NCI-H526 treated with DMSO at 0.1 percent for 48 hours (cell line): ENCODE measurements around the gene IMPA2.
"Not testable (repeated sequence)": the region's sequence is repeated elsewhere in the genome, so short reads cannot be mapped to it uniquely, and the experiment has no call there.

Source experiments
- DNase-seq: peaks from one replicate; lab custom pipeline; 2025; lab: John Stamatoyannopoulos, UW

IMPA2 gene

DNA sequence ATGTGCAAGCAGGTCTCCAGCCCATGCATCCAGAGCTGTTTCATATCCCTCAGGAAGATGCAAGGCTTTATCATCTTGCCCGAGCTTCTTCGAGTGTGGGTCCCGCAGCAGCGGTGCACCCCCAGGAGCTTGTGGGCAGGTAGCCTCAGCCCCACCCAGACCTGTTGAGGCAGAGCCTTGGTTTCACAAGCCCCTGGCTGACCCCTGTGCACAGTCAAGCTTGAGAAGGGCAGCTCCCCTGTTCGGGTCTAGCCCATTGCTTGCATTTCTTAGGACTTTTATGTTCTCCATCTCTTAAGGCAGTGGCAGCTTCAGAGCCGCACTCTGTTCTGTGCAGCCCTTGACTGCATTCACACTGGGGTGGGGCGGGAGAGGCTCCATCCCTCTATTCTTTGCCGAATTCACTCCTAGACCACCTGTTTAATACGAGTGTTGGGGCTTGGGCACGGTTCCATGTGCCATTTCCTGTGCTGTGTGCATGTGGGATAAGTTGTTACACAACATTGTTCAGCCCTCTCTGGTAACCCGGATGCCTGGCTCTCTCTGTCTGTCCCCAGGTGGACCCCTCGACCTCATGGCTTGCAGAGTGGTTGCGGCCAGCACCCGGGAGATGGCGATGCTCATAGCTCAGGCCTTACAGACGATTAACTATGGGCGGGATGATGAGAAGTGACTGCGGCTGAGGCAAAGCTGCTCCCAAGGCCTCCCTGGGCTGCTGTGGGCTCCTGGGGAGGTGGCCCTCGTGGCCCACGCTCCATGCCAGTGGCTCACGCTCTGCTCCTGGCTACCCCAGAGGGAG is 48.7 kb downstream of the IMPA2 start:
- DNase-seq = no peak

DNA sequence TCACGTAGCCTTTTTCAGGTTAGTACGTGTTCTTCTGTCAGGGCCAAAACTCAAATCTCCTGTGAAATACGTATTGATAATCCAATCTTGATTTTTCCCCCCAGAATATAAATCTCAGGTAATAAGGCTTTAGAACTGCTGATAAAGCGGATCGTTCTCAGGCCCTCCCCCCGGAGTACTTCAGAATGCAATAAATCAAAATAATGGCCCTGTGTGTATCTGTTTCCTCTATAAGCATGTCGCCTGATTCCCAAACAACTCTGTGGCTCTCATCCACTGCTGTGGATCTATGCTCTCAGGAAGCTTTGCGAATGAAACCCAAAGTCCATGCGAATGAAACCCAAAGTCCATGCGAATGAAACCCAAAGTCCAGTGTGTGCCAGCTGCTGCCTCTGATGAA is 49.4 kb downstream of the IMPA2 start:
- no peak for DNase-seq

DNA sequence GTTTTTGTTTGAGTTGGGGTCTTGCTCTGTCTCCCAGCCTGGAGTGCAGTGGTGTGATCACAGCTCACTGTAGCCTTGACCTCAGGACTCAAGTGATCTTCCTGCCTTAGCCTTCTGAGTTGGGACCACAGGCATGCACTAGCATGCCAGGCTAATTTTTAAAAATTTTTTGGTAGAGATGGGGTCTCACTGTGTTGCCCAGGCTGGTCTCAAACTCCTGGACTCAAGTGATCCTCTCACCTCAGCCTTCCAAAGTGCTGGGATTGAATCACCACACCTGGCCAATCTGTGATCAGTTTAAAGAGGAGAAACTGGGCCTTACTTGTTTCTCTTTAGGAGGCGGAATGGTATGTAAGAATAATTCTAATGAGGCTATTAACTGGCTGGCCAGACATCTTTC is 49.9 kb downstream of the IMPA2 start:
- DNase-seq = no peak

DNA sequence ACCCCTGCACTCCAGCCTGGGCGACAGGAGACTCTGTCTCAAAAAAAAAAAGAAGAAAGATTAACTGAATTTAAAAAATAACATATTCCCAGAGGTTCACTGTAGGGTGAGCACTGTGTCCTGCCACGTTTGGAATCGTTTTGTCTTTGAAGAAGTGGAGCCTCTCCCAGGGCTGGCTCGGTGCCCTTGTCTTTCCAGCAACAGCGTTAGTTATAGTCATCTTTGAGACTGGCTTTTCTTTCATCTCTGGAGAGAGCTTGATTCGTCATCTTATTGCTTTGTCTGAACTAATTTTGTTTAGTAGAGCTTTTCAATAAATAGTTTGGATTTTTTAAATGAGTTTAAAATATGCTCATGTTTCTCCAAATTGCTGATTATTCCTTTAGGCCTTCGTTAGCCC is 50.5 kb downstream of the IMPA2 start:
- no peak for DNase-seq

DNA sequence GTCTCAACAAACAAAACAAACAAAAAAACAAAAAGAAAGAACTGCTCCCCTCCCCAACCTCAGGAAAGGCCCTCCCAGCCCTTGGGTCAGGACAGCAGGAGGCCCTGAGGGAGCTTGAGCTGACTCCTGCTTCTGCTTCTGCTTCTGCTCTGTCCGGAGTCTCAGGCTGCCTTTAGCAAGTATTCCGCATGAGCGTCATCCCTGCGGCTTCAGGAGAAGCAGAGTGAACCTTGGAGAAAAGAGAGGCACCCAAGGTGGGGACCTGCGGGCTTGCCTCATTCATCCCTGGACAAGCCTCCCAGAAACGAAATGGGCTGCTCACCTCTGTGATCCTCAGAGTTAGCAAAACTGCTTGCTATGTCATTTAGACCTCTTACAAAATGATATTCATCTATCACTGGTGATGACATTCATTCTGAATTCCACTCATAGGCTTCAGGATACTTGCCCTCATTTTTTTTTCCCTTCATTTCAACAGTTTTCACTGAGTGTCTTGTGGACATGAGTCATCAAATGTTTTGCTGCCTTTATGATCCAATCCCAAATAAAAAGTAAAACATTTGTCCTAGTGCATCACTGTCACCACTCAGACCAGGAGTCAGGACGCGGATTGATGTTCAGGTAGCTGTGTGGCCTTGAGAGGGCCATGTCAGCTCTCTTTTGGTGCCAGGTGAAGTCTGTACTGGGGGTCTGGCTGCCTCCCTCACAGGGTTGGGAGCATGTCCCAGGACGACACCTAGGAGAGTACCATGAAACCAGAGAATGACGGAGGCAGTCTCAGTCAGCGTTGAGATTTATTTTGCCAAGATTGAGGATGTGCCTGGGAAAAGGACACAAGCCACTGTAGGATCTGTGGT is 51.7 kb downstream of the IMPA2 start:
- no peak for DNase-seq

DNA sequence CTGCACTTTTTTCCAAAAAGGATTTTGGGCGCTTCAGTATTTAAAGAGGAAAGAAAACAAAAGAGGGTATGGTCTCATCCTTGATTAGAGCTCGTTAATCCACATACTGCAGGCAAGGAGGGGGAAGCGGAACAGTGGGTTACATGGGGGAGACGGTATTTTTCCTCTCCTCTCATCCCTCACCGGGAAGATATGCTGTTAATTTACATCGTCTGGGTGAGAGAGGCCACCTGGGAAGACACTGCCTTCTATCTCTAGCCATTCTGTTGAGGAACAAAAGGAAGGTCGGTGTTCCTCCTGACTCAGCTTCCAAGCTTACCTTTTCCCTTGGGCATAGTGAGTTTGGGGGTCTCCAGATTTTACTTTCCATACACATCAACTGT is 52.3 kb downstream of the IMPA2 start:
- no peak for DNase-seq

DNA sequence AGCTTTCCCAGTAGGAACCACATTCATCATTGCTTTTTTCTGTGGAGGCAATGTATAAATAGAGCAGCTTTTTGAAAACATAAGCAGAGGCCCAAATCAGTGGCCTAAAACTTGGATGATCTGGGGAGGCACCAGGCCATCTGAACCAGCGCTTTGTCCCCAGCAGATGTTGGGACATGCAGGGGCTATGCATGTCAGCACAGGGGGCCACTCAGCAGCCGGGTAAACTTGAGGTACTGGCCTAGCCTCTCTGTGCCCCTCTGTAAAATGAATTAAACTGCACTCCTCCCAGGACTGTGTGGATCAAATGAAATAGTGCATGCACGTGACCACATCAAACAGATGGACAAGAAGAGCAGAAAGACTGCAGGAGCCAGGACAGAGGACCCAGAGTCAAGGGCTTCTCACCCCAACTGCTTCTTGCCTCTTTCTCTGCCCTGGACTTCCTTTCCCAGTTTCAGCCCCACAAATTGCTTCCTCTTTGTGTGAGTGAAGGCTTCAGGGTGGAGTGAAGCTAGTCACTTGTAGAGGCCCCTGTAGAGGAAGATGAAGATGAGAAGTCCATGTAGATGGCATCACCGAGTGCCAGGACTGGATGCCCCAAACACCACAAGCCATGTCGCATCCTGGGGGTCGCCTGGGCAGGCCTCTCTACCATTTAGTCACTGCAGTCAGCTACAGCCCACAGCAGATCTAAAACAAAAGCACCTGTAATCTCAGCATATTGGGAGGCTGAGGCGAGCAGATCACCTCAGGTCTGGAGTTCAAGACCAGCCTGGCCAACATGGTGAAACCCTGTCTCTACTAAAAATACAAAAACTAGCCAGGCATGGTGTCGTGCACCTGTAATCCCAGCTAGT is 53.2 kb downstream of the IMPA2 start:
- DNase-seq = no peak

DNA sequence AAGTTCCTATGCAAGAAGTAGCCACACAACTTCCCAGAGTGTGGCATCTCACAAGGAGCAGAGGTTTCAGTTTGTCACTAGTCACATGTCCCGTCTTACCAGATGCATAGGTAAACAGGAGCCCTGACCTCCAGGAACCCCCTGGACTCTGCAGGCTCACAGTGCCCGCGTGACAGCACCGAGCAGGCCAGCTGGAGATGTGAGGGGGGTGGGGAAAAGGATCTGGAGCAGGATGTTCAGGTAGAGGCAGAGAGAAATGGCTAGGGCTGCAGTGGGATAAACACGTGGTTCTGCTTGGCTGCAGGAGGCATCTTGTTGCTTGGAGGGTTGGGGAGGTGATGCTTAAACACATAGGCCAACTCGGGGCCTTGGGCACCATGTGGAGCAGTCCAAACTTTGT is 54.2 kb downstream of the IMPA2 start:
- no peak for DNase-seq

DNA sequence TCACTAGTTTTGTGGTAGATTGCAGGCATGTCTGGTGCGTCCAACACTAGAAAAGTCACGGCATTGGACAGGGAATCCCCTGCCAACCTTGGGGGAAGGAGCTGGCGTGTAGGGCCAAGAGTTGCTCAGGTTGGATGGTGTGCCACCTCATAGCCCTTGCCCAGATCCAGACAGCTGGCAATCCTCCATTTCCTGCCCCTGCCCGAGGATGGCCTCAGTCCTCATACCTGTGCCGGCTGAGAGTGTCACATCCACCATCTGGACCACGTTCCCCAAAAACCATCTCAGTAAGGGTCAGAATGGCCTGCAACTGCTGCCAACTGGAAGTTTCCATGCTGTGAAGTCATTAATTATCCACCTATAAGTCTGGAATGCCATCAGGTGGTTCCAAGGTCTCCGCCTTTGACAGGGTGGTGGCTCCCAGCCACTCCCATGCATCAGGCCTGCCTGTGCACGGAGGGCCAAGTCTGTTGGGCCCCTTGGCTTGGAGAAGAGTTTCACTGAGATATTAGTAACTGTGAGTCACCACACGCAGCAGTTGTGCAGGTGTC is 55.0 kb downstream of the IMPA2 start:
- no peak for DNase-seq

DNA sequence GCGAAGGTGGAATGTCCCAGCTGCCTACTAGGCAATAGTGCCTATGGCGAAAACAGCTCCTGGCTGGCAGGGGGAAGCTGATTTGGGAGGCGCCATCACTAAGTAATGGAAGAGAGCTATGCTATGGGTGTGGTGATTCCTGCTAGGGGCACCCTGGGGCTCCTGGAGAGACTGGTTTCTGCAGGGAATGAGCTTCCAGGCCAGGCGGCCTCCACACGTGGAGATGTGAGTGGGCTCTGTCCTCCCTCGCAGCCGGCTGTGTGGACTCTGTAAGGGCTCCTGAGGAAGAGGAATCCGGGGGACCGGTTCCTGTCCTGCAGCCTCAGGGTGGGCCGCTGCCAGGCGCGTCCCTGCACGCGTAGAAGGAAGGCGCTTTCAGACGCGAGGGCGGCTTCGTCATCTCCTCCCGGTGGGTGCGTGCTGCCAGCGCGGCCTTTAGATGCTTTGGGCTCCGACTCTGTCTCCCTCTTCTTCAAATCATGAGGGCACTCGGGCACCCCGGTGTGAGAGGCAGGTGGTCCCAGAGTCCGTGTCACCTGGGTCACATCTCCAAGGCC is 56.9 kb downstream of the IMPA2 start:
- DNase-seq = no peak

DNA sequence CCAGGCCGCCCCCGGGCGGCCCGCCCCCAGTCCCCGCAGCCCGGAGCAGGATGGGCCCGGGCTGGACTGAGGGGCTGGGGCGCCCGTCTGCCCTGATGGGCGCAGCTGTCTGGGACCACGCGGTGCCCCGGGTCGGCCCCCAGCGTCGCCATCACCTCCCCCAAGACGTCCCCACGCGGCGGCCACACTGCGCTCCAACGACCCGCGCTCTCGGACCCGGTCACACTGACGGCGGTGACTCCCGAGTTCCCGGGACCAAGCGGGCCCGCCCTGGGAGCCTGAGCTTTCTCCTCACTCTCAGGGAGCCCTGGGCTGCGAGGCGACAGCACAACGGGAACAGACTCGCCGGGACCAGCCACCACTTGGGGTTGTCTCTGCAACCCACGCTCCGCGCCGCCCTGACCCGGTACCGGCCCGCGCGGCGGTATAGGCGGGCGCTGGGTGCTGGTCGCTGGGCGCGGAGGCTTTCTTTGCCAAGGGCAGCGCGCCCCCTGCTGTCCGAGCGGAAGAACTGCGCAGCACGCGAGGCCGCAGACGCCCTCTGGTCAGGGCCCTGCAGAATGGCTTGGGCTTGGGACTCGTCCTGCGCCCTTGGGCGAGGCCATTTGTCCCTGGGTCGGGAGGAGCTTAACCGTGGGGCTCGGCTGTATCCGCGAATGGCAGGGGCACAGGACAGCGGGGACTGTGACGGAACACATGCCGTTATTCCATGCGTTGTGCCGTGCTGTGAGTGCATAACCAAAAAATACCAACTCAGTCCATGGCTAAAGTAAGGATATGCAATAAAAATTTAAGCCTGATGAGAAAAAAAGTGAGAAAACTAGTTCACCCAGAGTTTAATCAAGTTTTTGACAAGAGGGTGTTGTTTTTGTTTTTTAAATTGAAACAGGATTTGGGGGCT is 57.6 kb downstream of the IMPA2 start:
- peak; percentile 24 for DNase-seq

DNA sequence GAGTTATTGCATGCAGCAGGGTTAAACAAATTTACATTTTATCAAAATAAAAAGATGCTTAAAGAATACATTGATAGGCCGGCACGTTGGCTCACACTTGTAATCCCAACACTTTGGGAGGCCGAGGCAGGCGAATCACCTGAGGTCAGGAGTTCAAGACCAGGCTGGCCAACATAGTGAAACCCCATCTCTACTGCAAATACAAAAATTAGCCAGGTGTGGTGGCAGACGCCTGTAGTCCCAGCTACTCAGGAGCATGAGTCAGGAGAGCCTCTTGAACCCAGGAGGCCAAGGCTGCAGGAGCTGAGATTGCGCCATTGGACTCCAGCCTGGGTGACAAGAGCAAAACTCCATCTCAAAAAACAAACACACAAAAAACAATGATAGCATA is 58.2 kb downstream of the IMPA2 start:
- not testable (repeated sequence) for DNase-seq

DNA sequence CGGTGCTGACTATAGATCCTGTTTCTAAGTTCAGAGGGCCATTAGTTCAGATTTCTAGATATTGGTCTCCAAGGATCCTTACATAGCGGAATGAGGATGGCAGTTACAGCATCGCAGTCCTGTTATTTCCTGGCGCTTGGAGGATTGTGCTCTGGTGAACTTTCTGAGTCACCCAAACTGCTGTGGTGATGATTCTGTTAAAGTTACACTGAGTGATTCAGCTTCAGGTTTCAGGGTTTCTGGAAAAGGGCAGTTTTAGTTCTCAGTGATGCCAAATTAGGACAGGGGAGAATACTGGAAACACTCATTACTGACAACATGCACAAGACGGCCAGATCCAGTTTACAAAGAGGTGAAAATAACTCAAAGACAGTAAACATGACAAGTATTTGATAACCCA is 60.3 kb downstream of the IMPA2 start:
- no peak for DNase-seq

DNA sequence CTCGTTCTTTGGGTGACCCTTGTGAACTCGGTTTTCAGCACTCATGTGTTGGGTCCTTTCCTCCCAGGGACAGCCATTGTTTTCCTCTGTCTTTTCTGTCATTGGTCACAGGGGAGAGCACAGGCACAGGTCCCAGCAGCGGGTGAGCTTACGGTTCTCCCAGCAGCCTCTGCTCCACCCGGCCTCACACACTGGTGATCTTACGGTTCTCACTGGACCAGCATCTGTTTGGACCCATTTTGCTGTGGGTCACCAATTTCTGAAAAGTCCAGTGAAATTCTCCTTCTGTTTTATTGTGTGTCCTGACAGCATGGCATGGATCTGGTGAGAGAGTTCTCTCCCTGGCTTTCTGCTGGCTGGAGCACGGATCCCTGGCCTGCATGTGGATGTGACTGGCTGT is 62.5 kb downstream of the IMPA2 start:
- DNase-seq = no peak

DNA sequence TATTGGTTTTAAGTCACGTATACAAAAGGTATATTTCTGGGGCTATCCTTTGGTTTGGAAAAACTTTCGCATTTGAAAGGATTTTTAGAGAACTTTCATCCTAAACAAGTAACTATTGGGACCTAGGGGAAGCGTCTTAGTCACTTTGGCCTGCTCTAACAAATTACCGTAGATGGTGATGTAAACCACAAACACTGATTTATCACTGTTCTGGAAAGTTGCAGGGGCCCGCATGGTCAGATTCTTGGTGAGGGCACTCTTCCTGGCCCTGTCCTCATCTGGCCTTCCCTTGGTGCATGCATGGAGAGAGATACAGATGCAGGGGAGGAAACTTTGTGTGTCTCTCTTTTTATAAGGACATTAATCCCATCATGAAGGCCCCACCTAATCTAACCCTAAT is 63.3 kb downstream of the IMPA2 start:
- no peak for DNase-seq

DNA sequence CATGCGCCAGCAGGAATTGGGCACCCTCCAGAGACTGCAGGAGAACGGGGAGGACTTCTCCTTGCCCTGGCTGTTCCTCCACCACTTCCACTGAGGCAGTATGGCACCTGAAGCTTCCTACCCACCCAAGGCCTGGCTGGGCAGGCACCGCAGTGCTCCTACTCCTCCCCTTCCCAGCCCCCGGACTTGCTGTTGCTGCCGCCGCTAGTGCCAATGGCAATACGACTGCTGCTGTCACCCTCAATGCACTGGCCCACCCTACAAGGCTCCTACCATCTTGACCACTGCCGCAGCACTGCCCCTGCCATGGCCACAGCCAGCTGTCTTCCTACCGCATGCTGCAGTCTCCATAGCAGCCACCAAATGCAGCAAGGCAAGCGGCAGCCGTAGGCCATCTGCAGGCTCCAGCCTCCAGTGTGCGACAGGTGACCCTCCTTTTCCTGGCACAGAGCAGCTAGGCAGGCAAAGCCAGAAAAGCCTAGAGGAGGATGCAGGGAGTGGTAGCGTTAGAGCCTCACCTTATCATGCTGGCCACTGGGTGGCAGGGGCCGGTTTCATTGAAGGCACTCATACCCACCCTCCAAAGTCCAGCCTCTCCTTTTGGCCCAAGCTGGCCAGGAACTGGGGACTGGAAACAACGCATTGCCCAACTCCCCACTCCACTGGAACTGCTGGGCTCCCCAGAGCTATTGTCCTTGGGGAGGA is 64.9 kb downstream of the IMPA2 start:
- no peak for DNase-seq

DNA sequence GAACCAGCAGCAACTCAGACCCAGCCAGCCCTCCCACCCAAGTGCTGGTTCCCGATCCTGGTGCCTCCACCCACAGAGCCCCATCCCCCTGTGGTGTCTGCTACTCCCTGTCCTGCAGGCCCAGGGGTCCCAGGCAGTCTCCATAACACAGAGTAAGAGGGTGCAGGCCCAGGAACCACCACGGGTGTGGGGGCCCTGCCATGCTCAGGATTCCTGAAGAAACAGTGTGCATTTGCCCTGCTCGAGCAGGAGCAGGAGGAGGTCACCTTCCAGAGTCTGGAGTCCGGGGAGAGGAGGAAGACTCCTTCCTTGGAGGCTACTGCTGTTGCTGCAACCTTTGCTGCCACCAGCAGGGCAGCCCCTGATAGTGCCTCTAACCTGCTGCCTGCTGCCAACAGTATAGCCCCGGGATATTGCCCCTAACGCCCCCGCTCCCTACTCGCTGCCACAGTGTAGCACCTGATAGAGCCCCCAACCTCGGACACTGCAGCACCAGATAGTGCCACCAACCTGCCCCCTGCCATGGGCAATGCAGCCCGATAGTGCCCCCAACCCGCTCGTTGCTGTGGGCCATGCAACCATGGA is 65.5 kb downstream of the IMPA2 start:
- DNase-seq = no peak

DNA sequence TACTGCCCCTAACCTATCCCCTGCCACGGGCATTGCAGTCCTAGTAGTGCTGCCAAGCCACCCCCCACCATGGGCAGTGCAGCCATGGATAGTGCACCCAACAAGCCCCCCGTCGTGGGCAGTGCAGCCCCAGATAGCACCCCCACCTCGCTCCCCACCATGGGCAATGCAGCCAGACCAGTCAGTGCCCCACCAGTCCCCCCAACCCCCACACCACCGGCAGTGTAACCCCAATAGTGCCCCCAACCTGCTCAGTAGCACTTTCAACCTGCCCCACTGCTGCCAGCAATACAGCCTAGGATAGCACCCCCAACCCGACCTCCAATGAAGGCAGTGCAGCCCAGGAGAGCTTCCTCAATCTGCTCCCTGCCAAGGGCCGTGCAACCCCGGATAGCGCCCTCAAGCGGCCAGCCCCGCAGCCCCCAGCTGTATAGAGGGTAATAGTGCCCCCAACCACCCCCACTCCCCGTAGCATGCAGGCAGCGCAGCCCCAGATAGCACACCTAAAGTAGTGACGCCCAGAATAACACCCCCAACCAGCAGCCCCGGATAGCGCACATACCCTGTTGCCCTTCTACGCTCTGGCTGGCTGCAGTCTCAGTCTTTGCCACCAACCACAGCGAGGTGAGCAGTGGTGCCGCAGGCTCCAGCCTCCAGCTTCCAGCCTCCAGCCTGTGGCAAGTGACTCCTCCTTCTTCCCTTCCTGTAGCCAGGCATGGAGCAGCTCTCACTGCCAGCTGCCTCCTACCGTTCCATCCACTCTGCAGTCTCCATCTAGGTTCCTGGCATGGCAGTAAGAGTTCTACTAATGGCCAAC is 66.9 kb downstream of the IMPA2 start:
- DNase-seq = no peak

DNA sequence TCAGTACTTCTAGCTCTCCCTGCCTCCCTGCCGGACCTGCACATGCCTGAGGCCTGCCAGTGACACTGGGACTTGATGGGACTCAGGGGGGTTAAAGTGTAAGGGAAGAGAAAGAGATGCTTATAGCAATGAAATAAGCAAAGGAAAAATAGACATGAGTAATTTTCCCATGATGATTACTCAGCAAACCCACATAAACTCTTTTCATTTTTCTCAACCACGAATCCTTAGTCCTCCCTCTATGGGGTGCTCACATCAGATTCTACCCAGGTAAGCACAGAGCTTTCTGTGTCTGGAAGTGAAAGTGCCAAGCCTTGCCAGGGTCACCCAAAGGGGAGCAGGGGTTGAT is 67.5 kb downstream of the IMPA2 start:
- no peak for DNase-seq
